Hematopoietic multipotent progenitor cell treated with erythropoietin and hydrocortisone succinate and interleukin-3 and kit ligand, for 17 days (in vitro differentiated cells): Measurements from ENCODE around the gene SPATA9.

Experiments
- DNase-seq: peaks from one replicate; pipeline ENCODE4 v3.0.0-alpha.2; 2015; ENCODE audit warnings: low spot score

SPATA9 gene, protein sequence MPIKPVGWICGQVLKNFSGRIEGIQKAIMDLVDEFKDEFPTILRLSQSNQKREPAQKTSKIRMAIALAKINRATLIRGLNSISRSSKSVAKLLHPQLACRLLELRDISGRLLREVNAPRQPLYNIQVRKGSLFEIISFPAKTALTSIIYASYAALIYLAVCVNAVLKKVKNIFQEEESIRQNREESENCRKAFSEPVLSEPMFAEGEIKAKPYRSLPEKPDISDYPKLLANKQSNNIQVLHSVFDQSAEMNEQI

DNA sequence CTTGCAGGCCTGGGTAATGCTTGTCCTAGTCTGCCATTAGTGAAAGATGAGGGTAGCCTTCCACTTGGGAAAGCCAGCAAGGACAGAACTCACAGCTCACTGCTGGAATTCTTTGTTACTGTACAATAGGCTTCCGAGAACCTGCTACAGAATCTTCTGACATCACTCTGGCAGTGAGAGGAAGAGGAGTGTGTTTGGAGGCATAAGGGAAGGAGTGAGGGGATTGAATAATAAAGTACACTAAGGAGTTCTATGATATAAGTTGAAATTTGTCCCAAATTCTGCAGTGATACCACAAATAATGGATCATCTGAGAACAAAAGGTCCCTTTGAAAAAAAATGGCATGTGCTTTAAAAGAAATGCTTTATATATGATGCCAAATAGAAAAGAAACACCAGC is at the start of gene SPATA9:
Gene SPATA9 (minus strand): TSS at position 101 of the 400 bp plus-strand sequence. CDS start 137 bp downstream, outside the sequence.
- no peak for DNase-seq

DNA sequence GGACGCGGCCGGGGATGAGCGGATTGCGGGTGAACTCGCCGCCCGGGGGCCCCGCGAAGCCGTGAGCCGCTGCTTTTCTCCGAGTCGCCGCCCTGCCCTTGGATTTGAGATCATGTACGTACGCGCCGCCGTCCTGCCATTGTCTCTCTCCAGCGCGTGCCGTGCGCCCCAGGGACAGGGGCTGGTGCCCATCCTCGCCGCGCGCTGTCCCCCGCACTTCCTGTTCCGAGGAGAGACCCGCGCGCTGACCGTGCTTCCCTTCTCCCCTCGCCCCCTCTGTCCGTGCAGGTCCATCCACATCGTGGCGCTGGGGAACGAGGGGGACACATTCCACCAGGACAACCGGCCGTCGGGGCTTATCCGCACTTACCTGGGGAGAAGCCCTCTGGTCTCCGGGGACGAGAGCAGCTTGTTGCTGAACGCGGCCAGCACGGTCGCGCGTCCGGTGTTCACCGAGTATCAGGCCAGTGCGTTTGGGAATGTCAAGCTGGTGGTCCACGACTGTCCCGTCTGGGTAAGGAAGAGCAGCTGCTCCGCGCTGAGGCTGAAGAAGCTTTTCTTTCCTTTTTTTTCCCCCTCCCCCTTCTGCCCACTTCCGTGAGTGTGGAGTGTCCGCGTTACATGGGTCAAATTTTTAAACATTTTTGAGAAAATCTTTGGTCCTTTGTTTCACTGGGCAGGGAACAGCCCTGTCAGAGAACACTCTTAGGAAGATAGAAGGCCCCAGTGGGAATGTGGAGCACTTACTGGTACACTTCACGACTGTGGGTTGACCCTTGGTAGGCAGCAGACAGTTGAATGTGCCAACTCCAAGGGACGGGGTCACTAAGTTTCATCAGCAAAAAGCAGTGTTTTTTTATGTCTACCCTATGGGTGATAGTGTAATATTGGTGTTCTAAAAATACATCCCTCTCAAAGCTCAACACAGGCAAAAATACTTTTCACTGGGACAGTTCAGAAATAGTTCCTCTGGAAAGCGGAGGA is 49.1 kb upstream of the SPATA9 start:
- DNase-seq: peak; percentile 42

DNA sequence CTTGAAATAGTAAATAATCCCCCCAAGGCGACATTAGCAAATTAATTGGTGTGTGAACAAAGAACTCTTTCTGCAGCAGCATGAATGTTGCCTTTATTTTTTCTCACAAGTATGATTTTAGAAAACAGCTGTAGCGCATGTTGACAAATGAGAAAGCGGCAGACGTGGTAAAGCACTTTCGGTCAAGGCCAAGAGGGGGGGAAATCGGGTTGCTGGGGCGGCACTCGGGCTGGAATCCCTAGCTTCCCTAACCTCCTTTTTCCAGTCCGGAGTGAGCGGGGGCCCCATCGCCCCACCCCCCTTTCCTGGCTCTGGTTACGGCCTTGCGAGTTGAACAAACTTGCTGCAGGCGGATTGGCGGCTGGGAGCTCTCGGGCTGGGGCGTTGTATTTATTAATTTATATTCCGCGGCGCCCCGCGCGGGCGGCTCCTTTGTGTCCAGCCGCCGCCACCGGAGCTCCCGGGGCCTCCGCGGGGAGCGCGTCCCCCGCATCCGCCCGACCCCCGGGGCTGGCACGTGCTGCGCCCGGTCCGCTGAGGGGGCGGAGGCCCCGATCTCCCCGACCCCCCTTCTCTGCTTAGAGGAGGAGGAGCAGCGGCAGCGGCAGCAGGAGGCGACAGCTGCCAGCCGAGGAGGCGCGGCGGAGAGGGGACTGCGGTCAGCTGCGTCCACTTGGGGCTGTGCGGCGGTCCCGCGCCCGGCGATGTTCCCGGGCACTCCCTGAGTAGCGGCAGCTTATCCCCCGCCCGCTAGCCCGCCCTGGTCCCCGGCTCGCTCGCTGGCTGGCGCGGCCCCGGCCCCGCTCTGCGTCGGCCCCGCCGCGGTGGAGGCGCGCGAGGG is 48.2 kb upstream of the SPATA9 start, which contains the start of gene RHOBTB3:
Gene RHOBTB3 (plus strand): TSS at position 607 of the 841 bp plus-strand sequence. CDS start 347 bp downstream, outside the sequence.
- peak; percentile 69 for DNase-seq

DNA sequence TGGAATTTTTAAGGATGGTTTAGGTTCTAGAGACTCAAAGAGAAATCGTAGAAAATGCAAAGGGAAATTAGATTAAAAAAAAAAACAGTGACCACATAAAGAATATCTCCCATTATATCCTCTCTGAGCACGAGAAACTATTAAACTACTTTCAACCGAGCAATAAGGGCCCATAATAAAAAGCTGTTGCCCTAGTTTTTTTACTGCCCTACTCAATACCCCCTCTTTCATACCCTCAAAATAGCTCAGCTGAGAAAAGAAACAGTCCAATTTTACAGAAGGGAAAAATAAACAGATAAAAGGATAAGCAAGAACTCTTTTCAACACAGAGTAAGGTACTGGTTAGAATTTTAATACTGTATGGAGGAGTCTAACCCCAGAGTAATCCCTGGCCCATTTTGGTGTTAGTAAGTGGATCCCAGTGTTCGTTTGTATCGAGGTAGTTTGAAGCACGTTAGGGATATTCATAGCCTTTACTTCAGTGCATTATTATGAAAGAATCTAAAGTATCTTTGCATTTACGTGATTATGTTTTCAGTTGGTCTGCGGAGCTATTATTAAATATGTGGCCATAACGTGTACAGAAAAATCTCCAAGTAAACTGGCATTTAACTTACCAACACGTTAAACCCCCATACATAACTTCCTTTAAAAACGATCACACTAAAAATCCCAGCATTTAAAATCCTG is 47.4 kb upstream of the SPATA9 start:
- DNase-seq: peak; percentile 31

DNA sequence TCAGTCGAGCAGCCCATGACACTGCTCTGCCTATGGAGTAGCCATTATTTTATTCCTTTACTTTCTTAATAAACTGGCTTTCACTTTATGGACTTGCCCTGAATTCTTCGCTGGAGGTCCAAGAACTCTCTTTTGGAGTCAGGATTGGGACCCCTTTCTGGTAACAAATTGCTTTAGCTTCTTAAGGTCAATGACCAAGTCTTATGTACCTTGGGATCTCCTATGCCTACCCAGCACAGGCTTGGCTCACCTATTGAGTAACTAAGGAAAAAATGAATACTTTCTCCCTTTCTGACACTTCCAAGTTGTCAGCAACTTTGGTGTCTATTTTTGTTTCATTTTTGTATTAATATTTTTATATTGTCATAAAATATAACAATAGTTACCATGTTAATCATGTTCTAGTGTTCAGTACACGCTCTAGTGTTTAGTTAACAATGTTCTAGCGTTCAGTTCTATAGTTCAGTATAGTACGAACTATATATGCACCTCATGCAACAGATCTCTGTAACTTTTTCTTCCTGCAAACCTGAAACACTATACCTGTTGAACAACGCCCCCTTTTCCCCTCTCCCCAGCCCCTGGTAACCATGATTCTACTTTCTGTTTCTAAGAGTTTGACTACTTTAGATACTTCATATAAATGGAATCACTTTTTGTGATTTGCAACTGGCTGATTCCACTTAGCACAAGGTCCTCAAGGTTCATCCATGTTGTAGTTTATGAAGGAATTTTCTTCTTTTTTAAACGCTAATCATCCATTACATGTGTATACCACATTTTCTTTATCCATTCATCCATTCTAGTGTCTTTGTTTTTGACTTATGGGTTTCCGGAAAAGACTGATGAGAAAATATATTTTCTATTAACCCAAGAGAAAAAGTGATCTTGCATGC is 46.6 kb upstream of the SPATA9 start:
- peak; percentile 22 for DNase-seq

DNA sequence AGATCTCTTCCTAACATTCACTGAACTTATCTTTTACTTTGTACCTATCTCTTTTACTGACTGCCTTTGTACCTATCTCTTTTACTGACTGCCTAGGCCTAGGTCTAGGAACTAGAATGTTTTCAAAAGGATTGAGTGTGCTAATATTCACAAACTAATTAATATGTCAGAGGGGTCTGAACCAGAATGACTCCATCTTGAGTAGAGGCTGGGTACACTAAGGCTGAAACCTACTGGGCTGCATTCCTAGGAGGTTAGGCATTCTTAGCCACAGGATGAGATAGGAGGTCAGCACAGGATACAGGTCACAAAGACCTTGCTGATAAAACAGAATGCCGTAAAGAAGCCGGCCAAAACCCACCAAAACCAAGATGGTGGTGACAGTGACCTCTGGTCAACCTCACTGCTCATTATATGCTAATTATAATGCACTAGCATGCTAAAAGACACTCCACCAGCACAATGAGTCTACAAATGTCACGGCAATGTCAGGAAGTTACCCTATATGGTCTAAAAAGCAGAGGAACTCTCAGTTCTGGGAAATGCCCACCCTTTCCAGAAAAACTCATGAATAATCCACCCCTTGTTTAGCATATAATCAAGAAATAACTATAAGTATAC is 45.8 kb upstream of the SPATA9 start:
- peak; percentile 18 for DNase-seq

DNA sequence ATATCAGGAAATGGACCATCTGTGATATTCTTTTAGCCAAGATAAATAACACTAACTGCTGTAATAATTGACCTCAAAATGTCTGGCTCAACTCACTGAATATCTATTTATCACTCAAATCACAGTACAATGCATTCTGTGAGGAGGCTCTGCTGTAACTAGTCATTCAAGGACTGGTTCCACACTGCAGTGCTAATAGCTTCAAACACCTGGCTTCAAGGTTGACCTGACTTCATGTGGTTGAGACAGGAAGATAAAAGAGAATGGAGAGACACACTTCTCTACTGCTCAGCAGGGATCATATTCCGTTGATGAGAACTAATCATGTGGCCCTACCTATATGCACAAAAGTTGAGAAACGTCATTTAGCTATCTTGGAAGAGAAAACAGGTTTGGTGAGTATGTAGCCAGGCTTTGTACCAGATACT is 45.0 kb upstream of the SPATA9 start:
- DNase-seq: no peak

DNA sequence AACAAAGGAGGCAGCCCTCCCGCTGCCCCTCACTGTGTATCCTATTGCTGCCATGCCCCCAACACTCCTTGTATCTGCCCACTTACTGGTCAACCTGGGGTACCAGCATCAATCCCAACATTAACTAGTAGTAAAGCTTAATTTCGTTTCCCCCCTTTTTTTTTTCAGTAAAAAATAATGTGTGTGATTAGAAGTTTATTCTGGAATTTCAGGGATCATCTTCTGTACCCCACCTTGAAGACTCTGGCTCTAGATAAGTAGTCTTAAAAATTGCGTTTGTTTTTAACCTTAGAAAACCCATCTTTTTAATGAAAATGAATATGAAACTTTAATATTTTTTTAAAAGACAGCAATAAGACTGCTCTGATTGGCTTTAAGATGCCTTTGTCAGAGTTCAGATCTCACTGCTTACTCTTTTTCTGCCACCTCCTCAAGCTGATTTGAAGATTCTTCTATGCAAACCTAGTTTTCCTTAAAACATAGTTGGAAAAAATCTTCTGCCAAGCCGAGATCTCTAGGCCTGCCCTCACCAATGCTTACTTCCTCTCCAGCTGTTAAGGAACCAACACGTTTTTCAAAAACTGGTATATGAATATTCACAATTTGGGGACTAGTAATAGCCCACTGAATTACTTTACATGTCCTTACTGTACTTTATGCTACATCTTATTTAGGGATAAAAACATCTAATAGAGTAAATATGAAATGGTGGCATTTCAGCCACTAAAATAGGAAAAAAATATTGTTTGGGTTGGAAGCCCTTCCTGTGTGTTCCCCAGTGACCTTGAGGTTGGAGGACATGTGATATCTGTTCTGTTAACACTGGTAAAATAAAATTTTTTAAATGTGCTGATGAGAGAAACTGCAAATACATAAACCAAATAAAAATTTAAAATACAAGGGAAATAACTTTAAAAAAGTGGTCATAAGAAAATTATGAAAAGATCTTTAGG is 44.3 kb upstream of the SPATA9 start:
- DNase-seq: no peak

DNA sequence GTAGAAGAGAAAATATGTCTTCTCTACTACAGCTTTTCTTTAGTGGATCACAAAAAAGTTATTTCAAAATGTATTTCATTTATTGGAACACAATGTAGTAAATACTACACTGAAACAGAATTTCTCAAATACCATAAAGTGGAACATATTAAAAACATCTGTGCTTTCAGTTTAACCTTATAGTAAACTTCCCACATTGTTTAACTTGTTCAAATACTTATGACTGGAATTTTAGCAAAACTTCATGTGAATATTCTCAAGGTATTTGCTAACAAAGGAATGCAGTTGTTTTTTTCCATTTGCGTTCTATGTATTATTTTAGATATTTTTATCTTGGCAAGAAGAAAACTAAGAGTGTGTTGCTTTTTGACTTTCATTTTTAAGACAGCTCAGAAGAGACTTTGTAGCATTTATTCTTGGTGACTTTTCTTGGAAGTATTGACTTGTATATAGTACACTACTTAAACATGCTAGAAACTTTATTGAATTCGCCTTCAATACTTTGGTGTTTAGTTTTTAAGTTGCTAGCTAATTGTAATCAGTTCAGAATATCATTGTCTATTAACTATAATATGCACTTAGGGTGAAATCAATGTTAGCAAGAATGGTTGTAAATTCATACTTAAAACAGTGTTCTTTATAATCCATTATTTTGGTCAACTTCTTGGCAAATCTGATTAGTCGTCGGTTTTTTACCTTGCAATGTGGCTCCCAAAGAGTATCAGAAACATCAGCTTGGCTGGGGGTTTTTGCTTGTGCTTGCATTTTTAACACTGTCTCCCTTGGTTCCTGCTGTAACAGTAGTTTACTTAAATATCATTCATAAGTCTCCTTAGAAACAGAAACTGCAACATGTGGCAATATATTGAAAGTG is 43.4 kb upstream of the SPATA9 start:
- DNase-seq: peak; percentile 19

DNA sequence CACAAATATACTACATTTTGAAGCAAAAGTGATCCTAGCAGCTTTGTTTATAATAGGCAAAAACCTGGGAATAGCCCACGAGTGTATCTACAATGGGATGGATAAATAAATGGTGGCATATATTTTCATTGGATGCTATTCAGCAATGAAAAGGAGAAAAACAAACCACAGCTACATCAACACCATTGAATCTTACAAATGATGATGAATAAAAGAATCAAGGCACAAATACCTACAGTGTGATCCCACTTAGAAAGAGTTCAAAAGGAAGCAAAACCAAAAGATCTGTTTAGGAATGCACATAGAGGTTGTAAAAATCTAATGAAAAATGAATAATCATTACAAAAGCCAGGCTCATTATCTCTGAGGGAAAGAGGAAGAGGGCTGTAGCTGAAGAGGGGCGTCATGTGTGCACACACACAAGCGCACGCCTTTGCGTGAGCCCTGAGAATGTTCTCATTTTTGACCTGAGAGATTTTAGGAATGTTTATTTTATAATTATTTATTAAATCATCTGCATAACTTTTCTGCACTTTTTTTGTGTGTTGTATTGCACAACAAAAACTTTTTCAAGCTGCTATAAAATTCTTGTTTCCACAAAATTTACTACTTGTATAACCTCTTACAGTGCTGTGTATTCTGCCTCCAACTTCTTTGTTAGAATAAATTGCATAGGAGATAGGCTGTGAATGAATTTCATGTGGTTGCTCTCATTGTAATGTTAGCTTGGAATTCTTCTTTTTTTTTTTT is 42.5 kb upstream of the SPATA9 start:
- DNase-seq: peak; percentile 15

DNA sequence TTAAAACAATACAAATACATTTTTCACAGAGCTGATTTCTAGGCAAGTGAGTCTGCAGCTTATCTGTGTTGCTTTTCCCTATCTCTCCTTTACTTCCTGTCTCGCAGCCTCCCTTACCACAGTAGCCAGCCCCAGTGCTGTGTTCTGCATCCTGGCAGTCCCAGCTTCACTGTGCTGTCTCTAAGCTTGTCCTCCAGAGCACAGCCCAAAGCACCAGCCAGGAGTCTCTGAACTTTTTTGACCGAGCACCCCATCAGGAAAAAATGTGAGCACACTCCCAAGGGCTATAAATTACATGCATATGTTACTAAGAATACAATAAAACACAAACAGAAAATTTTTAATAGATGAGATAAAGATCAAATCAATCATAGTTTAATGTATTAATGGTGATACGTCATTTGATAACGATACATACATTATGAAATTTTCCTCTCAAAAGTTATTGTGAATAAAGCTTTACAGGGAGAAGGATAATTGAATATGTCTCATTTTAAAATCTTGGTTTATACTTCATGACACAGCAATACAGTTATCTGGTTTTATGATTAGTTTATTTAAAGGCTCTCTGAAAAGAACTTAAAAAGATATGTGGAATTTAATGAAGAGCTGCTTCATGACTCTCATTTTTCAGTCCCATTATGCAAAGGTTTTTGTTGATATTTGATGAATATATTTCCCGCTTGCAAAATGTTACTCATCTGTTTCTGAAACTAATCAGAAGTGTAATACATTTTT is 41.0 kb upstream of the SPATA9 start:
- peak; percentile 19 for DNase-seq

DNA sequence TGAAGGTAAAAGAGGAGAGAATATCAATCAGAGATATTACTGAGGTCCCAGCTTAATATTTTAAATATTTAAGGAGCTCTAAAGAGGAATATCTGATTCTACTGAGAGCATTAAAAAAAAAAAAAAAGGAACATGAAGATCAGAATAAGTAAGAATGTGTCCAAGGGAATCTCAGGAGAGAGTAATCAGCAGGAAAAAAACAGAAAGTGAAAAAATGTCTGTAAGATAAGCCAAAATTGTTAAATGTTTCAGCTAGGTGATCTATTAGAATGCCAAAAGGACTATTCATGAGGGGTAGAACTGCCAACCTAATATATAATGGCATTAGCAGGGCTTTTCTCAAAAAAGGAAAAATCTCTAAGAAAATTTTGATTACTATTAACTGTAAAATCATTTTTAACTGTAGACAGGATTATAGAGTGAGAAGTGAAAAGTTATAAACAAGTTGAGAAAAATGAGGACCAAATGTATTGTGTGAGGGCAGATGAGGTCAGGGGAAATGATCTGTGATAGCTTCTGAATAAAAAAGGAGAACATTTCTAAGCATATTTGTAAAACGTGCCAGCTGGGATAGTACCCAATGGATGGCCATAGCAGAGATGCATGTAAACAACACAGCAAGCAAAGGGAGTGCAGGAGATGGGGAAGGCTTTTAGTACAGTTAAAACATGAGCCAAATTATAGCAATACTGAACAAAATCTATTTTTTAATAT is 38.9 kb upstream of the SPATA9 start:
- no peak for DNase-seq

DNA sequence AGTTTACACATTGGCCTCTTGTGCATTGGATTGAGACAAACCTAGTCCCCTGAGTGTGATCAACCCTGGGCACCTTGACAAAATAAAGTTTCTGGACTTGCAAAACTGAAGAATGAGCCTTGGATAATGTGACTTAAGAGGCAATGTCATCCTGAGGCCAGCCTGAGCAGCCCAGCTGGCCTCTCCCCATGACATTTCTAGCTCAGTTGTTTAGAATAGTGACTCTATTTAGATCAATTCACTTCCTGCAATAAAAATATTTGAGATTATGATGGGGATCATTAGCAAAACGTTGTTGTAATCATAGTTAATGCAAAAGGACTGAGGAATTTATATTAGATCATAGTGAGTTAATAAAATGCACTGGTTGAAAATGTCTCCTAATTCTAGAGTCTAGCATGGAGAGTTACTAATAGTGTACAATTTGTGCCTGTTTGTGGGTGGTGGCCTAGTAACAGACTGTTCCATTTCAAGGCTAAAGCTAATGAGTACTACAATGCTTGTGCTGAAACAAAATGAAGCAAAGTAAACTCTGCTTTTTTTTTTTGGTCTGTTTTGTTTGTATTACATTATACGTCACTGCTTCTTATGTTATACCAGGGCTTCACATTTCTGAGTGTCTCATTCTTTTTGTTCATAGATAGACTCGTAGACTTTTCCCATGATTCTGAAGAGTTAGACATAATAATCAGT is 37.4 kb upstream of the SPATA9 start:
- no peak for DNase-seq

DNA sequence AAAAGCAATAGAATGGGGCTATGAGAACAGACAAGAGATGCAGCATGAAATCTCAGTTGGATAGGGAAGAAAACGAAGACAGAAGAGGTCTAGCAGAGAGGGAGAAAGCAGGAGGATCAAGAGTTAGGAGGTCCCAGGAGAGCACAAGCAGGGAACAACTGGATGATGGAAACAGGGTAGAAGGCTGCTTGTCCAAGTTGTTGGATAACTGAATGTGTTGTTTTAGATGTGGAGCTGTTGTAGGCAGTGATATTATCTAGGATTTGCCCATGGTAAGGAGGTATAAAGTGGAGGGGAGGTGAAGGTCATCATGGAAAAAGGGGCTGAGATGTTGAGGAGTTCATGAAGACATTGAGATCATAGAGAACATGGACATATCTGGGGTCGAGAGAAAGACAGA is 35.9 kb upstream of the SPATA9 start:
- DNase-seq: no peak

DNA sequence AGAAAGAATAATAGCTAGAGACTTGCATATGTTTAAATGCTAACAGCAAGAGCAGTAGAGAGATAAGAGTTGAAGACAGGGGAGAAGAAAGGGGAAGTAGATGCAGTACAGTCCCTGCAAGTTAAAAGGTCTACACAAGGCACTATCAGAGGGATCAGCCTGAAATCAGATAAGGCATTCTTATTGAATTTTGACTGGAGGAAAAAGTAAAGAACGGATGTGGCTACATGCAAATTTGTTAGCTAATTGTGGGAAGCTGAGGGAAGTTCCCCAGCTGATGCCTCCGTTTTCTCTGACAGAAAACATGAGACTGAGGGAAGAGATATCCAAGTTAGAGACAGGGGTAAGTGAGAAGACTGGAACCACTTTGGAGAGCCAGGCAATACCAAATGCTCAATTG is 35.4 kb upstream of the SPATA9 start:
- no peak for DNase-seq
